Right atrium auricular region (tissue), 2 donors: Measurements from ENCODE around the gene TNFRSF11A. TPM values are rescaled to one million over a fixed set of nuclear protein-coding genes. Genes with fewer than 3 reads are reported as not detected.

ENCODE experiments used
- DNase-seq: peaks from one replicate; pipeline ENCODE4 v3.0.0-alpha.2; 2019; ENCODE audit warnings: low spot score
- H3K27ac ChIP-seq, 2 donors: fragments of 200-600 bp; sonication (generic); 1 replicate in 1 of 2; 2 replicates in 1 of 2; pipeline ENCODE4 v1.5.1; 2016 to 2019
- H3K27me3 ChIP-seq, 2 donors: fragments of 200-600 bp; sonication (generic); one replicate each; pipeline versions ENCODE4 v1.5.1 to v1.6.0; 2017 to 2019
- H3K36me3 ChIP-seq: fragments of 200-600 bp; sonication (generic); one replicate; pipeline ENCODE4 v1.5.1; 2016
- H3K4me1 ChIP-seq, 2 donors: fragments of 200-600 bp; sonication (generic); one replicate each; pipeline versions ENCODE4 v1.5.1 to v1.6.0; 2017 to 2019
- H3K4me3 ChIP-seq, 2 donors: fragments of 200-600 bp; sonication (generic); 1 replicate in 1 of 2; 2 replicates in 1 of 2; pipeline ENCODE4 v1.5.1; 2017 to 2019; ENCODE audit warnings: mild to moderate bottlenecking in 1 of 2, moderate library complexity in 1 of 2
- H3K9me3 ChIP-seq, 2 donors: fragments of 200-600 bp; sonication (generic); one replicate each; pipeline ENCODE4 v1.5.1; 2019
- total RNA-seq, 2 donors: library from RNA; depleted of rRNA; stranded (reverse); fragments of >200 nt; gene quantifications; one replicate each; pipeline ENCODE4 v1.1.0, GENCODE V29; 2016
- TF ChIP-seq, protein P1 (sequence below), 2 donors: fragments of 200-600 bp; sonication (generic); IDR thresholded peaks; one replicate each; pipeline ENCODE4 v1.5.1; 2019; ENCODE audit warnings: antibody characterized with exemption in 2 of 2

Gene TNFRSF11A
- total RNA-seq, 2 donors from 2014 or later: 0.56 to 1.8 TPM

DNA sequence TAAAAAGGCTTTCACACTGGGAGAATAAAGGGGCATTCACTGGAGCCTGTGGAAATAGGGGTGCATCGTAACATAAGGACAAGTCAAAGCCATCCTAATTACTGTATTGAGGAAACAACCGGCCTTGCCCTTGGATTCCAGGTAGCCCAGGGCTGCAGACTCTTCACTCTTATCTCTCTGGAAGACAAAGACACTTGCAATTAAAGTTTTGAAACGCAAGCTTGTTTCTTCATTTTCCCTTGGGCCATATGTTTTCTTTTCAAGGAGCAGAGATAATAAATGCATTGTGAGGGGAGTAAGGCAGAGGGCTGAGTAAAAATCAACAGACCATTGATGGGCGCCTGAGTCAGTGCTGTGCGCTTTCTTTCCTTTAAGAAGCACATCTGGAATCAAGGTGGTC, 11.5 kb downstream of the TNFRSF11A start:
- H3K4me3 ChIP-seq: no peak overlapping the region
- no peaks in the 10 kb centered on the region for H3K4me1 ChIP-seq
- no peak for DNase-seq
- no peaks in the 10 kb centered on the region for H3K9me3 ChIP-seq
- TF ChIP-seq, protein P1, sequence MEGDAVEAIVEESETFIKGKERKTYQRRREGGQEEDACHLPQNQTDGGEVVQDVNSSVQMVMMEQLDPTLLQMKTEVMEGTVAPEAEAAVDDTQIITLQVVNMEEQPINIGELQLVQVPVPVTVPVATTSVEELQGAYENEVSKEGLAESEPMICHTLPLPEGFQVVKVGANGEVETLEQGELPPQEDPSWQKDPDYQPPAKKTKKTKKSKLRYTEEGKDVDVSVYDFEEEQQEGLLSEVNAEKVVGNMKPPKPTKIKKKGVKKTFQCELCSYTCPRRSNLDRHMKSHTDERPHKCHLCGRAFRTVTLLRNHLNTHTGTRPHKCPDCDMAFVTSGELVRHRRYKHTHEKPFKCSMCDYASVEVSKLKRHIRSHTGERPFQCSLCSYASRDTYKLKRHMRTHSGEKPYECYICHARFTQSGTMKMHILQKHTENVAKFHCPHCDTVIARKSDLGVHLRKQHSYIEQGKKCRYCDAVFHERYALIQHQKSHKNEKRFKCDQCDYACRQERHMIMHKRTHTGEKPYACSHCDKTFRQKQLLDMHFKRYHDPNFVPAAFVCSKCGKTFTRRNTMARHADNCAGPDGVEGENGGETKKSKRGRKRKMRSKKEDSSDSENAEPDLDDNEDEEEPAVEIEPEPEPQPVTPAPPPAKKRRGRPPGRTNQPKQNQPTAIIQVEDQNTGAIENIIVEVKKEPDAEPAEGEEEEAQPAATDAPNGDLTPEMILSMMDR (IDR thresholded peaks at IDR 0.05): no peak
- H3K36me3 ChIP-seq: no peaks in the 10 kb centered on the region
- H3K27ac ChIP-seq: no peak overlapping the region
- H3K27me3 ChIP-seq: no peaks in the 10 kb centered on the region

DNA sequence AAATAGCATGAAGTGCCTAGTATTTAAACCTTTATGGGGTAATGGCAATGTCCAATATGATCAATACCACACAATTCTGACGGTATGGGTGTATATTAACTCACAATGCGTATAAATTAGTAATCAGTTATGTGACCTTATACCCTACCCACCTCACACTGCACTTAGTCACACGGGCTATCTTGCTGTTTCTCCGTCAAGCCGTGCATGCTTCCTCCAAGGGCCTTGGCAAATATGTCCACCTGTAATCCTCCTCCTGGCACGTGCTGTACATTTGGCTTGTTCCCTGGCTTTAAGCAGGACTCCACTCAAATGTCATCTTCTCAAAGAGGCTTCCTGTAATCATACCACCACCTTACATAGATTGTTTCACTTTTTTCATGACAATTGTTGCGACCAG, 12.2 kb downstream of the TNFRSF11A start:
- Histone ChIP-seq H3K36me3 (no peaks in the 10 kb centered on the region), H3K27me3 (no peaks in the 10 kb centered on the region), H3K9me3 (no peaks in the 10 kb centered on the region), H3K4me3 (no peak overlapping the region), H3K27ac (no peak overlapping the region), H3K4me1 (no peaks in the 10 kb centered on the region)
- DNase-seq: no peak
- TF ChIP-seq, protein P1 (IDR thresholded peaks at IDR 0.05): no peak

- TF ChIP-seq, protein P1 (IDR thresholded peaks at IDR 0.05): no peak
- Histone ChIP-seq H3K36me3 (no peaks in the 10 kb centered on the region), H3K4me3 (no peak overlapping the region), H3K27me3 (no peaks in the 10 kb centered on the region), H3K9me3 (no peaks in the 10 kb centered on the region), H3K27ac (no peak overlapping the region), H3K4me1 (no peaks in the 10 kb centered on the region)
- no peak for DNase-seq
These were observed 13.5 kb downstream of the TNFRSF11A start for GRCh38 chr18:62338446-62339105.

DNA sequence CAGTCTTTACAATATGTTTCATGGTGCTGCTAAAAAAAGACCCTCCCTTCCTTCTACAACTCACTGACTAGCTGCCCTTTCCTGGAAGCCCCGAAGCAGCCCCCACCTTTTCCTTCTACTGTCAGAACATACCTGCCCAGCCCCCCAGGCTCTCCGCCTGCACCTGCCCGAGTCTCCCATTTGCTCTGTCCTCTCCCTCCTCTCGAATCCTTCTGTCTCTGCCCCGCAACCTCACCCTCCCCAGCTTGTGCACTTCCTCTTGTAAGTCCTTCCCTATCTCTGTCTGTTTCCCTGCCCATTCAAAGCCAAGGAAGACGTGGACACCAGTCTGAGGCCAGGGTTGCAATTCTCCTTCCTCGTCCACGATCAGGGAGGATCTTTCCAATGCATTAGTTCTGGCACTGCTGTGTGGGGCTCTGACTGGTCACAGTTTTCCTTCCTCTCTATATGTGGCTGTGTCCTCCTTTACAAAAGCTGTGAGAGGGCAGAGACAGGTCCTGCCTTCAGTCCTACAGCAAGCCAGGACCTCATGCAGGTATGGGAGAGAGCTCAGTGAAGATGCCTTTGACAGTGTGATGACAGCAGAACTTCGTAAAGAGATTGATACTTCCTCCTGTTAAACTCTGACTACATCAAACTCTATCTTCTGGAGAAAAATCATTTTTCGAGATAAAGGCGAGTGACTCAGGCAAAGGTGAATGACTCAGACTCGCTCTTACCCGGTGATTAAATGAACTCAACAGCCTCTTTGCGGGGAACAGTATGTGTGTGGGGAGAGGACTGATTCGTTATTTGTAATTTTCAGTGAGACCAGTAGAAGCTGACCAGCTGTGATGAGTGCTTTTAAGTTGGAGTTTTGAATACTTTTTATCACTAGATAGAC, 14.2 kb downstream of the TNFRSF11A start:
- H3K27me3 ChIP-seq: no peaks in the 10 kb centered on the region
- H3K4me1 ChIP-seq: no peaks in the 10 kb centered on the region
- DNase-seq: no peak
- no peak overlapping the region for H3K27ac ChIP-seq
- TF ChIP-seq, protein P1 (IDR thresholded peaks at IDR 0.05): no peak
- no peak overlapping the region for H3K4me3 ChIP-seq
- no peaks in the 10 kb centered on the region for H3K9me3 ChIP-seq
- no peaks in the 10 kb centered on the region for H3K36me3 ChIP-seq

GRCh38 chr18:62340996-62341395, 15.9 kb downstream of the TNFRSF11A start:
- no peak overlapping the region for H3K4me3 ChIP-seq
- no peaks in the 10 kb centered on the region for H3K27me3 ChIP-seq
- TF ChIP-seq, protein P1 (IDR thresholded peaks at IDR 0.05): no peak
- H3K27ac ChIP-seq: no peak overlapping the region
- no peaks in the 10 kb centered on the region for H3K4me1 ChIP-seq
- H3K9me3 ChIP-seq: no peaks in the 10 kb centered on the region
- no peaks in the 10 kb centered on the region for H3K36me3 ChIP-seq
- DNase-seq: no peak
